K562 (cell line): Measurements from ENCODE around the gene SERPINE1. TPM values are rescaled to one million over a fixed set of nuclear protein-coding genes. Genes with fewer than 3 reads are reported as not detected.

Experiments
- C11orf30 ChIP-seq: fragments of 450-650 bp; IDR thresholded peaks from 2 replicates; pipeline ENCODE4 v1.6.1; 2016; ENCODE audit warnings: low read depth, mild to moderate bottlenecking
- CC2D1A ChIP-seq: fragments of 450-650 bp; IDR thresholded peaks from 2 replicates; pipeline ENCODE4 v1.6.1; 2017; ENCODE audit warnings: mild to moderate bottlenecking
- NBN ChIP-seq: fragments of 450-650 bp; IDR thresholded peaks from 2 replicates; pipeline ENCODE4 v1.6.1; 2016; ENCODE audit warnings: low read depth, mild to moderate bottlenecking
- PHTF2 ChIP-seq: fragments of 250-450 bp; sonication (Bioruptor Pico); IDR thresholded peaks from 2 replicates; pipeline ENCODE4 v1.5.0; 2021; ENCODE audit warnings: mild to moderate bottlenecking
- RBM25 ChIP-seq: fragments of 200-400 bp; formaldehyde crosslinking; IDR thresholded peaks from 2 replicates; pipeline ENCODE4 v1.6.1; 2018; ENCODE audit warnings: low read length, low read depth, moderate library complexity; ENCODE audit not compliant: severe bottlenecking
- ZNF583 ChIP-seq: fragments of 250-450 bp; sonication (Bioruptor Pico); IDR thresholded peaks from 2 replicates; pipeline ENCODE4 v1.4.0; 2020
- ZNF778 ChIP-seq: fragments of 450-650 bp; formaldehyde crosslinking; IDR thresholded peaks from 2 replicates; pipeline ENCODE4 v1.4.0; 2020; ENCODE audit warnings: mild to moderate bottlenecking, moderate library complexity
- polyA plus RNA-seq, 8 experiments: library from polyadenylated mRNA; depleted of rRNA in 4 of 8; stranded (reverse) in 5 of 8; unstranded in 3 of 8; fragments of >200 nt; fragmentation: Nextera tagmentation in 2 of 8; fragmentation: Illumina TruSeq in 1 of 8; extraction: Ambion mirVana in 2 of 8; extraction: Trizol in 1 of 8; gene quantifications; 2 replicates each; pipeline versions ENCODE4 v1.2.1 to v1.2.3, GENCODE V29; 2011 to 2014; ENCODE audit warnings: inconsistent platforms in 1 of 8, missing spikeins in 1 of 8
- total RNA-seq, 7 experiments: library from RNA; depleted of rRNA in 6 of 7; stranded (reverse); fragments of >200 nt in 6 of 7; fragmentation: Illumina TruSeq in 2 of 7; extraction: Trizol in 2 of 7; gene quantifications; 2 replicates each; pipeline versions ENCODE4 v1.2.1 to v1.2.3, GENCODE V29; 2011 to 2021; ENCODE audit warnings: low replicate concordance in 1 of 7
- TF ChIP-seq, protein P1 (sequence below): fragments of 450-650 bp; IDR thresholded peaks from 2 replicates; pipeline ENCODE4 v1.6.1; 2016; ENCODE audit warnings: low read depth
- TF ChIP-seq, protein P2 (sequence below): IDR thresholded peaks from 2 replicates; pipeline ENCODE4 v1.6.1; 2012; ENCODE audit warnings: low read depth, low read length, improper control_type of control experiment, borderline replicate concordance
- TF ChIP-seq, protein P3 (sequence below): sonication (generic); formaldehyde crosslinking; IDR thresholded peaks from 2 replicates; pipeline ENCODE4 v1.8.1; 2022; ENCODE audit warnings: missing genetic modification reagents
- TF ChIP-seq, protein P4 (sequence below): fragments of 450-650 bp; formaldehyde crosslinking; IDR thresholded peaks from 2 replicates; pipeline ENCODE4 v1.4.0; 2020; ENCODE audit warnings: mild to moderate bottlenecking, mixed read lengths
- TF ChIP-seq, protein P5 (sequence below): fragments of 250-450 bp; sonication (Bioruptor Pico); IDR thresholded peaks from 2 replicates; pipeline ENCODE4 v1.8.0; 2021; ENCODE audit warnings: moderate library complexity, mild to moderate bottlenecking, inconsistent platforms

SERPINE1 gene
- total and polyA plus RNA-seq, 9 of the 15 experiments (the other 6 are each of a cell fraction or from before 2014, with no cell fraction given), result 0.22 to 4.8 (median 0.91) TPM

DNA sequence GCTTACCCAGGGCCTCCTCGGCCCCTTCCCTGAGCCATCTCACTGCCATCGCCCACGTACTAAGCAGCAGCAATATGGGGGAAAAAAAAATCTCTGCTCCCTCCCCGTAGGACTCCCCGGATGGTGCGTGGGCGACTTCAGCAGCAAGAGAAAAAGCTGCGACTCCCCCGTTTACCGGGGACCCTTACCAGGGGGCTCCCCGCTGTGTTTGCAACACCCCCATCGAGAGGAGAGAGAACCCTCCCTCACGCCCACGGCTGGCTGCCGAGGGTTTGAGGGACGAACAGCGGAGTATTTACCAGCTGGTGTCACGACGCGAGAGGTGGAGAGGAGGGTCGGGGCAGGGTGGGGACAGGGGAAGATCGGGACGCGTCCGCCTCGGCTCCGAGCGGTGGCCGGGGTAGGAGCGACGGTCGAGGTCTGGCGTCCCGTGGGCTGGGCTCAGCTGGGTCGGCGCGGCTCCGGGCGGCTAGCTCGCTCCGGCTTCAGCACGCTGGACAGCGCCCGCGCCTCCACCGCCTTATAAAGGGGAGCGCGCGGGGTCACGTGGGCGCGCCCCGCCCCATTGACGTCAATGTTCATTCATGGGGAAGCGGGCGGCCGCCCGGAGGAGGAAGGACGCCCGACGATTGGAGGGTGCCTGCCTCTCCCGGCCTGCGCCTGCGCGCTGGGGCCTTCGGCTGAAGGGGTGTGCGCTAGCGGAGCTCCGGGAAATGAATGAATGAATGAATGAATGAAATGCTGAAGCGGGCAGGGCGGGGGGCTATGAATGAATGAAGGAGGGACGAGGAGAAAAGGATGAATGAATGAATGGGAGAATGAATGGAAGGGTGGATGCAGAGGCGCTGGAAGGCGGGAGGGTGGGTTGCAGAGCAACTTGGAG is 38.4 kb downstream of the SERPINE1 start, which contains the start of gene VGF (continued):
- TF ChIP-seq, protein P1, sequence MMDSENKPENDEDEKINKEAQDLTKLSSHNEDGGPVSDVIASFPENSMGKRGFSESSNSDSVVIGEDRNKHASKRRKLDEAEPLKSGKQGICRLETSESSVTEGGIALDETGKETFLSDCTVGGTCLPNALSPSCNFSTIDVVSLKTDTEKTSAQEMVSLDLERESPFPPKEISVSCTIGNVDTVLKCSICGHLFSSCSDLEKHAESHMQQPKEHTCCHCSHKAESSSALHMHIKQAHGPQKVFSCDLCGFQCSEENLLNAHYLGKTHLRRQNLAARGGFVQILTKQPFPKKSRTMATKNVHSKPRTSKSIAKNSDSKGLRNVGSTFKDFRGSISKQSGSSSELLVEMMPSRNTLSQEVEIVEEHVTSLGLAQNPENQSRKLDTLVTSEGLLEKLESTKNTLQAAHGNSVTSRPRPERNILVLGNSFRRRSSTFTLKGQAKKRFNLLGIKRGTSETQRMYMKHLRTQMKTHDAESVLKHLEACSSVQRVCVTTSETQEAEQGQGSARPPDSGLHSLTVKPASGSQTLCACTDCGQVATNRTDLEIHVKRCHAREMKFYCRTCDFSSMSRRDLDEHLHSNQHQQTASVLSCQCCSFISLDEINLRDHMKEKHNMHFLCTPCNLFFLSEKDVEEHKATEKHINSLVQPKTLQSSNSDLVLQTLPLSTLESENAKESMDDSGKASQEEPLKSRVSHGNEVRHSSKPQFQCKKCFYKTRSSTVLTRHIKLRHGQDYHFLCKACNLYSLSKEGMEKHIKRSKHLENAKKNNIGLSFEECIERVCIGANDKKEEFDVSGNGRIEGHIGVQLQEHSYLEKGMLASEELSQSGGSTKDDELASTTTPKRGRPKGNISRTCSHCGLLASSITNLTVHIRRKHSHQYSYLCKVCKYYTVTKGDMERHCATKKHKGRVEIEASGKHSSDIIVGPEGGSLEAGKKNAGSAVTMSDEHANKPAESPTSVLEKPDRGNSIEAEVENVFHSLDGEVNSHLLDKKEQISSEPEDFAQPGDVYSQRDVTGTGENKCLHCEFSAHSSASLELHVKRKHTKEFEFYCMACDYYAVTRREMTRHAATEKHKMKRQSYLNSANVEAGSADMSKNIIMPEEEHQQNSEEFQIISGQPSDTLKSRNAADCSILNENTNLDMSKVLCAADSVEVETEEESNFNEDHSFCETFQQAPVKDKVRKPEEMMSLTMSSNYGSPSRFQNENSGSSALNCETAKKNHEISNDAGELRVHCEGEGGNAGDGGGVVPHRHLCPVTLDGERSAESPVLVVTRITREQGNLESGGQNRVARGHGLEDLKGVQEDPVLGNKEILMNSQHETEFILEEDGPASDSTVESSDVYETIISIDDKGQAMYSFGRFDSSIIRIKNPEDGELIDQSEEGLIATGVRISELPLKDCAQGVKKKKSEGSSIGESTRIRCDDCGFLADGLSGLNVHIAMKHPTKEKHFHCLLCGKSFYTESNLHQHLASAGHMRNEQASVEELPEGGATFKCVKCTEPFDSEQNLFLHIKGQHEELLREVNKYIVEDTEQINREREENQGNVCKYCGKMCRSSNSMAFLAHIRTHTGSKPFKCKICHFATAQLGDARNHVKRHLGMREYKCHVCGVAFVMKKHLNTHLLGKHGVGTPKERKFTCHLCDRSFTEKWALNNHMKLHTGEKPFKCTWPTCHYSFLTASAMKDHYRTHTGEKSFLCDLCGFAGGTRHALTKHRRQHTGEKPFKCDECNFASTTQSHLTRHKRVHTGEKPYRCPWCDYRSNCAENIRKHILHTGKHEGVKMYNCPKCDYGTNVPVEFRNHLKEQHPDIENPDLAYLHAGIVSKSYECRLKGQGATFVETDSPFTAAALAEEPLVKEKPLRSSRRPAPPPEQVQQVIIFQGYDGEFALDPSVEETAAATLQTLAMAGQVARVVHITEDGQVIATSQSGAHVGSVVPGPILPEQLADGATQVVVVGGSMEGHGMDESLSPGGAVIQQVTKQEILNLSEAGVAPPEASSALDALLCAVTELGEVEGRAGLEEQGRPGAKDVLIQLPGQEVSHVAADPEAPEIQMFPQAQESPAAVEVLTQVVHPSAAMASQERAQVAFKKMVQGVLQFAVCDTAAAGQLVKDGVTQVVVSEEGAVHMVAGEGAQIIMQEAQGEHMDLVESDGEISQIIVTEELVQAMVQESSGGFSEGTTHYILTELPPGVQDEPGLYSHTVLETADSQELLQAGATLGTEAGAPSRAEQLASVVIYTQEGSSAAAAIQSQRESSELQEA, result no peak
- TF ChIP-seq, protein P2, sequence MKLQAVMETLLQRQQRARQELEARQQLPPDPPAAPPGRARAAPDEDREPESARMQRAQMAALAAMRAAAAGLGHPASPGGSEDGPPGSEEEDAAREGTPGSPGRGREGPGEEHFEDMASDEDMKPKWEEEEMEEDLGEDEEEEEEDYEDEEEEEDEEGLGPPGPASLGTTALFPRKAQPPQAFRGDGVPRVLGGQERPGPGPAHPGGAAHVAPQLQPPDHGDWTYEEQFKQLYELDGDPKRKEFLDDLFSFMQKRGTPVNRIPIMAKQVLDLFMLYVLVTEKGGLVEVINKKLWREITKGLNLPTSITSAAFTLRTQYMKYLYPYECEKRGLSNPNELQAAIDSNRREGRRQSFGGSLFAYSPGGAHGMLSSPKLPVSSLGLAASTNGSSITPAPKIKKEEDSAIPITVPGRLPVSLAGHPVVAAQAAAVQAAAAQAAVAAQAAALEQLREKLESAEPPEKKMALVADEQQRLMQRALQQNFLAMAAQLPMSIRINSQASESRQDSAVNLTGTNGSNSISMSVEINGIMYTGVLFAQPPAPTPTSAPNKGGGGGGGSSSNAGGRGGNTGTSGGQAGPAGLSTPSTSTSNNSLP, result no peak
- TF ChIP-seq CC2D1A (no peak), NBN (no peak), C11orf30 (no peak), ZNF778 (CRISPR knock-in tag) (no peak), ZNF583 (CRISPR knock-in tag) (peak; percentile 68; the same call in 1 of the 2 replicates), RBM25 (no peak), PHTF2 (CRISPR knock-in tag) (no peak)
- TF ChIP-seq, protein P3, sequence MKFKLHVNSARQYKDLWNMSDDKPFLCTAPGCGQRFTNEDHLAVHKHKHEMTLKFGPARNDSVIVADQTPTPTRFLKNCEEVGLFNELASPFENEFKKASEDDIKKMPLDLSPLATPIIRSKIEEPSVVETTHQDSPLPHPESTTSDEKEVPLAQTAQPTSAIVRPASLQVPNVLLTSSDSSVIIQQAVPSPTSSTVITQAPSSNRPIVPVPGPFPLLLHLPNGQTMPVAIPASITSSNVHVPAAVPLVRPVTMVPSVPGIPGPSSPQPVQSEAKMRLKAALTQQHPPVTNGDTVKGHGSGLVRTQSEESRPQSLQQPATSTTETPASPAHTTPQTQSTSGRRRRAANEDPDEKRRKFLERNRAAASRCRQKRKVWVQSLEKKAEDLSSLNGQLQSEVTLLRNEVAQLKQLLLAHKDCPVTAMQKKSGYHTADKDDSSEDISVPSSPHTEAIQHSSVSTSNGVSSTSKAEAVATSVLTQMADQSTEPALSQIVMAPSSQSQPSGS, result peak; percentile 89
- TF ChIP-seq, protein P4, sequence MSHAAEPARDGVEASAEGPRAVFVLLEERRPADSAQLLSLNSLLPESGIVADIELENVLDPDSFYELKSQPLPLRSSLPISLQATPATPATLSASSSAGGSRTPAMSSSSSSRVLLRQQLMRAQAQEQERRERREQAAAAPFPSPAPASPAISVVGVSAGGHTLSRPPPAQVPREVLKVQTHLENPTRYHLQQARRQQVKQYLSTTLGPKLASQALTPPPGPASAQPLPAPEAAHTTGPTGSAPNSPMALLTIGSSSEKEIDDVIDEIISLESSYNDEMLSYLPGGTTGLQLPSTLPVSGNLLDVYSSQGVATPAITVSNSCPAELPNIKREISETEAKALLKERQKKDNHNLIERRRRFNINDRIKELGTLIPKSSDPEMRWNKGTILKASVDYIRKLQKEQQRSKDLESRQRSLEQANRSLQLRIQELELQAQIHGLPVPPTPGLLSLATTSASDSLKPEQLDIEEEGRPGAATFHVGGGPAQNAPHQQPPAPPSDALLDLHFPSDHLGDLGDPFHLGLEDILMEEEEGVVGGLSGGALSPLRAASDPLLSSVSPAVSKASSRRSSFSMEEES (CRISPR knock-in tag), result peak; percentile 97
- TF ChIP-seq, protein P5, sequence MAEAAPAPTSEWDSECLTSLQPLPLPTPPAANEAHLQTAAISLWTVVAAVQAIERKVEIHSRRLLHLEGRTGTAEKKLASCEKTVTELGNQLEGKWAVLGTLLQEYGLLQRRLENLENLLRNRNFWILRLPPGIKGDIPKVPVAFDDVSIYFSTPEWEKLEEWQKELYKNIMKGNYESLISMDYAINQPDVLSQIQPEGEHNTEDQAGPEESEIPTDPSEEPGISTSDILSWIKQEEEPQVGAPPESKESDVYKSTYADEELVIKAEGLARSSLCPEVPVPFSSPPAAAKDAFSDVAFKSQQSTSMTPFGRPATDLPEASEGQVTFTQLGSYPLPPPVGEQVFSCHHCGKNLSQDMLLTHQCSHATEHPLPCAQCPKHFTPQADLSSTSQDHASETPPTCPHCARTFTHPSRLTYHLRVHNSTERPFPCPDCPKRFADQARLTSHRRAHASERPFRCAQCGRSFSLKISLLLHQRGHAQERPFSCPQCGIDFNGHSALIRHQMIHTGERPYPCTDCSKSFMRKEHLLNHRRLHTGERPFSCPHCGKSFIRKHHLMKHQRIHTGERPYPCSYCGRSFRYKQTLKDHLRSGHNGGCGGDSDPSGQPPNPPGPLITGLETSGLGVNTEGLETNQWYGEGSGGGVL (CRISPR knock-in tag), result no peak
